WERI-Rb-1 (cell line): Measurements from ENCODE around the gene CFAP53.
"Not testable (repeated sequence)": the region's sequence is repeated elsewhere in the genome, so short reads cannot be mapped to it uniquely, and the experiment has no call there.

ENCODE experiments used
- DNase-seq: peaks from one replicate; pipeline ENCODE4 v3.0.0-alpha.2; 2020
- H3K27ac ChIP-seq: fragments of 250-450 bp; sonication (Bioruptor Pico); 2 replicates; pipeline ENCODE4 v1.5.1; 2020; ENCODE audit warnings: mild to moderate bottlenecking, moderate library complexity
- H3K27me3 ChIP-seq: fragments of 250-450 bp; sonication (Bioruptor Pico); 2 replicates; pipeline ENCODE4 v1.5.1; 2021; ENCODE audit warnings: mild to moderate bottlenecking, low read depth, moderate library complexity; ENCODE audit not compliant: insufficient read depth, severe bottlenecking
- H3K36me3 ChIP-seq: fragments of 250-450 bp; sonication (Bioruptor Pico); 2 replicates; pipeline ENCODE4 v1.5.1; 2020; ENCODE audit warnings: mild to moderate bottlenecking, moderate library complexity
- H3K4me3 ChIP-seq: 2 replicates; pipeline ENCODE4 v1.5.1; 2011; ENCODE audit warnings: low read depth, mild to moderate bottlenecking, control low read depth, low read length
- H3K9me3 ChIP-seq: fragments of 250-450 bp; sonication (Bioruptor Pico); 2 replicates; pipeline ENCODE4 v1.5.1; 2021; ENCODE audit warnings: mild to moderate bottlenecking, moderate library complexity; ENCODE audit not compliant: severe bottlenecking
- TF ChIP-seq, protein P1 (sequence below): IDR thresholded peaks from 2 replicates; pipeline ENCODE4 v1.5.1; 2011; ENCODE audit warnings: low read depth, mild to moderate bottlenecking, control low read depth, inconsistent platforms, low read length

CFAP53 gene

DNA sequence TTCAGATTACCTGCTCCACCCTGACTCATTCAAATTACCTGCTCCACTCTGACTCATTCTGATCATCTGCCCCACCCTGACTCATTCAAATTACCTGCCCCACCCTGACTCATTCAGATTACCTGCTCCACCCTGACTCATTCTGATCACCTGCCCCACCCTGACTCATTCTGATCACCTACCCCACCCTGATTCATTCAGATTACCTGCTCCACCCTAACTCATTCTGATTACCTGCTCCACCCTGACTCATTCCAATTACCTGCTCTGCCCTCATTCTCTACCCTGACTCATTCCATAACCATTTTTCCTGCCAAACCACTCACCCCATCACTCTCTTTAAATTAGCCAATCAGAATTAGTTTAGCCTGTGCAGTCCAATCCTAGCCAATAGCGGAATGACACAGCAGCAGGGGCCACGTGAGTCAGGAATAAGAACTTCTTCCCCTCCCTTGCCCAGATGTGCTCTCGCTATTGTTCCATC lies 26.2 kb downstream of the CFAP53 start:
- no peaks in the 10 kb centered on the region for H3K36me3 ChIP-seq
- H3K9me3 ChIP-seq, result peaks cover 9% of the 10 kb centered on the region
- TF ChIP-seq, protein P1, sequence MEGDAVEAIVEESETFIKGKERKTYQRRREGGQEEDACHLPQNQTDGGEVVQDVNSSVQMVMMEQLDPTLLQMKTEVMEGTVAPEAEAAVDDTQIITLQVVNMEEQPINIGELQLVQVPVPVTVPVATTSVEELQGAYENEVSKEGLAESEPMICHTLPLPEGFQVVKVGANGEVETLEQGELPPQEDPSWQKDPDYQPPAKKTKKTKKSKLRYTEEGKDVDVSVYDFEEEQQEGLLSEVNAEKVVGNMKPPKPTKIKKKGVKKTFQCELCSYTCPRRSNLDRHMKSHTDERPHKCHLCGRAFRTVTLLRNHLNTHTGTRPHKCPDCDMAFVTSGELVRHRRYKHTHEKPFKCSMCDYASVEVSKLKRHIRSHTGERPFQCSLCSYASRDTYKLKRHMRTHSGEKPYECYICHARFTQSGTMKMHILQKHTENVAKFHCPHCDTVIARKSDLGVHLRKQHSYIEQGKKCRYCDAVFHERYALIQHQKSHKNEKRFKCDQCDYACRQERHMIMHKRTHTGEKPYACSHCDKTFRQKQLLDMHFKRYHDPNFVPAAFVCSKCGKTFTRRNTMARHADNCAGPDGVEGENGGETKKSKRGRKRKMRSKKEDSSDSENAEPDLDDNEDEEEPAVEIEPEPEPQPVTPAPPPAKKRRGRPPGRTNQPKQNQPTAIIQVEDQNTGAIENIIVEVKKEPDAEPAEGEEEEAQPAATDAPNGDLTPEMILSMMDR, result no peak
- no peak for DNase-seq
- no peak overlapping the region for H3K27ac ChIP-seq
- H3K27me3 ChIP-seq, result no peaks in the 10 kb centered on the region
- H3K4me3 ChIP-seq, result no peak overlapping the region

DNA sequence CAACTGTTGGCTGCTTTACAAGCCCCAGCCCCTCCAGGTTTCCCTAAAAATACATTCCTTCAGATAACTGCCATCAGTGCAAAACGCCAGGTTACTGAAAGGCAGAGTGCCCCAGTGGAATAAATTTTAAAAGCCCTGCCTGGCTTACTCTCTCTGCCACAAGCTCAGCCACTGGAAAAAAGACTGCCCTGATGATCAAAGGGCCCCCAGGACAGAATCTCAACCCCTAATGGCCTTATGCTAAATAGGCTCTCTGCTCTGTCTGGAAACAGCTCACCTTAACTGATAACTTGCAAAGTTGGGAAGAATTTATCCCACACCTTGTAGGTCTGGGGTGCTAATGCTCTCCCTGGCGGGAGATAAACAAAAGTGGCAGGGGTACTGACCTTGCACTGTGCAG lies 33.9 kb downstream of the CFAP53 start:
- no peak overlapping the region for H3K4me3 ChIP-seq
- DNase-seq, result no peak
- no peak overlapping the region for H3K27ac ChIP-seq
- H3K27me3 ChIP-seq, result no peaks in the 10 kb centered on the region
- TF ChIP-seq, protein P1, result no peak
- H3K36me3 ChIP-seq, result no peaks in the 10 kb centered on the region
- H3K9me3 ChIP-seq, result peaks cover 3% of the 10 kb centered on the region

DNA sequence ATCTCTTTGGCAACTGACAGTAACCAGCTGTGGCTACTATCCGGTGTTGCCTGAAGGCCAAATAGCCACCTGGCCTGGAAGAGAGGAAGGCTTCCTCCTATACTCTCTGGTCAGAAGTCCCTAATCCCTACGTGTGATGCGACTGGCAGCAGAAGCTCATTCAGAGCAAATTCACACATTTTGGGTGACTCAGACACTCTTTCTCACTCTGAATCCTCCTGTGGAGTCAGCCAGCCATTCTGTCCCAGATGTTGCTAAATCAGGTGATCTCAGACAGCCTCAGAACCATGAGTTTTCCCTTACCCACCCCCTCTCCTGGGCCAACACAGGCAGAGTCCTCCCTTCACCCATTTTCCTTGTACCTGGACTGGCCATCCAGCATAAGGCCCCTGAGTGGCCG lies 34.7 kb downstream of the CFAP53 start:
- TF ChIP-seq, protein P1, result no peak
- no peak overlapping the region for H3K27ac ChIP-seq
- H3K4me3 ChIP-seq, result no peak overlapping the region
- H3K9me3 ChIP-seq, result peaks cover 3% of the 10 kb centered on the region
- no peak for DNase-seq
- no peaks in the 10 kb centered on the region for H3K27me3 ChIP-seq
- no peaks in the 10 kb centered on the region for H3K36me3 ChIP-seq

DNA sequence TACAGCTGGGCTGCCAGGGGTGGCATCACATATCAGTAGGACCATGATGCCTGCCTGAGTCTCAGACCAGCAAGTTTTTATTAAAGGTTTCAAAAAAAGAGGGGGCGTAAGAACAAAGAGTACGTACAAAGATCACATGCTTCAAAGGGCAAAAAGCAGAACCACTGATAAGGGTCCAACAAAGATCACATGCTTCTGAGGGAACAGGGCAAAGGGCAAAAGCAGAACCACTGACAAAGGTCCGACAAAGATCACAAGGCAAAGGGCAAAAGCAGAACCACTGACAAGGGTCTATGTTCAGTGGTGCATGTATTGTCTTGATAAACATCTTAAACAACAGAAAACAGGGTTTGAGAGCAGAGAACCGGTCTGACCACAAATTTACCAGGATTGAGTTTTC lies 46.0 kb downstream of the CFAP53 start:
- H3K27me3 ChIP-seq, H3K36me3 ChIP-seq, H3K27ac ChIP-seq: not testable (repeated sequence)

DNA sequence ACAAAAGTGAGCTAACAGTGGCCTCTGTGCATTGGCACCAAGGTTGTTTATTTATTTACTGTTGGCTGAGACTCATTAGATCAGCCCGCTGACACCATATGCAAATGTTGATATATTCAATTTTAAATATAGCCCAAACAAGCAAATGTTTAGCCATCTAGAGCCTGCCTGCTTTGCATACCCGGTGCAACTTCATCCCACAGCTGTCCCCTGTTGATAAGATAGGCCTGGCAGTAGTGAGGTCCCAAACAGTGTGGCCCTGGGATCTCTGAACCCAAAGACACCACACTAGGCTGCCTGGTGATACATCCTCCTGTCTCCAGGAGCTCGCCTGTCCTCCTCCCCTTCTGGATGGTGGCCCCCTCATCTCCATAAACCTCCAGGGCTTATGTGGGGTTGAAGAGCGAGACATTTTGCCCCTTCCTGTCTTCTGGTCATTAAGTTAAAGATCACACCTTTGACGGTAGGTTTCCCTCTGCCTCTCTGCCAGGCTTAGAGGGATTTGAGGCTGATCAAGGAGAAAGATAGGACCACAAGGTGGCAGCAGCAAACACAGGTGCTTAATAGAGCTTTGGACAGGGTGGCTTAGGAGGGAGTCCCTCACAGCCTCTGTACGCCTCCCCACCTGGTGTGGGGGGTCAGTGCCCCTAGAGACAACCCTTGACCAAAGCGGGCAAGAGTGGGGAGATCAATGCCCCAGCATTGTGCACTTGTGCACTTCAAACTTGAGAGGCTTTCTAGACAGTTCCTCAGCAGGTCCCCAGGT lies 47.7 kb downstream of the CFAP53 start:
- TF ChIP-seq, protein P1, result peak; percentile 84
- Histone ChIP-seq H3K4me3 (no peak overlapping the region), H3K9me3 (peaks cover 31% of the 10 kb centered on the region), H3K27ac (no peak overlapping the region), H3K27me3 (no peaks in the 10 kb centered on the region), H3K36me3 (no peaks in the 10 kb centered on the region)
- DNase-seq, result peak; percentile 79

More for the DNA sequence above, 46.0 kb downstream of the CFAP53 start:
- peaks cover 31% of the 10 kb centered on the region for H3K9me3 ChIP-seq
- H3K4me3 ChIP-seq, DNase-seq: not testable (repeated sequence)

DNA sequence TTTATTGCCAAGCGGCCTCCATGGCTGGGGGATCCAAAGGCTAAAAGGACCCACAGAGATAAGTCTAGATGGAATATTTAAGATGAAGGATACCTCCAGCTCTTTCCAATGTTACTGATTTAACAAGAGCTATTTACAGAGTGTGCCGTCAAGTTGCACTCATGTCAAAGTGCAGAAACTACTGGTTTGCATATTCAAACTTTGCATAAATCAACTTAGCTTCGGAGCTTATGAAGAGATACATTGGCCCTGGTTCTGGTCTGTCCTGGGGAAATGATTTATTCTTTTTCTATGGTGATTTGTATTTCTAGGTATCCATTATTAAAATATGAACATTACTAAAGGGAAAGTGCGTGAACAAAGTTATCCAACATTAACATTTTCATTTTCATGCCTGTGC lies 57.0 kb downstream of the CFAP53 start:
- H3K27me3 ChIP-seq, result no peaks in the 10 kb centered on the region
- no peak overlapping the region for H3K27ac ChIP-seq
- DNase-seq, result no peak
- TF ChIP-seq, protein P1, result no peak
- no peaks in the 10 kb centered on the region for H3K9me3 ChIP-seq
- no peak overlapping the region for H3K4me3 ChIP-seq
- no peaks in the 10 kb centered on the region for H3K36me3 ChIP-seq
